Tibial nerve (tissue), 4 donors: ENCODE data around the gene METTL25B. TPM values are rescaled to one million over a fixed set of nuclear protein-coding genes. Genes with fewer than 3 reads are reported as not detected.

Experiments
- DNase-seq, 2 donors: peaks; one replicate each; pipeline ENCODE4 v3.0.0-alpha.2; 2019; ENCODE audit warnings: low spot score in 2 of 2
- H3K27ac ChIP-seq, 4 donors: fragments of 200-600 bp; sonication (generic) in 3 of 4; one replicate each; pipeline ENCODE4 v1.5.1; 2017 to 2019; ENCODE audit warnings: mild to moderate bottlenecking in 1 of 4
- H3K27me3 ChIP-seq, 2 donors: fragments of 200-600 bp; sonication (generic) in 1 of 2; one replicate each; pipeline versions ENCODE4 v1.5.1 to v1.6.0; 2017 to 2019
- H3K36me3 ChIP-seq, 3 donors: fragments of 200-600 bp; sonication (generic); one replicate each; pipeline ENCODE4 v1.5.1; 2018 to 2019
- H3K4me1 ChIP-seq, 4 donors: fragments of 200-600 bp; sonication (generic) in 3 of 4; one replicate each; pipeline ENCODE4 v1.5.1; 2017 to 2019
- H3K4me3 ChIP-seq, 4 donors: fragments of 200-600 bp; sonication (generic) in 3 of 4; one replicate each; pipeline ENCODE4 v1.5.1; 2017 to 2019; ENCODE audit warnings: mild to moderate bottlenecking in 1 of 4, moderate library complexity in 1 of 4
- H3K9me3 ChIP-seq, 4 donors: fragments of 200-600 bp; sonication (generic) in 3 of 4; one replicate each; pipeline ENCODE4 v1.5.1; 2017 to 2019
- CTCF ChIP-seq, 5 experiments: fragments of 200-600 bp in 3 of 5; fragments of 450-650 bp in 2 of 5; sonication (generic) in 3 of 5; IDR thresholded peaks; one replicate each; pipeline ENCODE4 v1.5.1; 2016 to 2019; ENCODE audit warnings: antibody characterized with exemption in 5 of 5, mild to moderate bottlenecking in 3 of 5, moderate library complexity in 2 of 5
- EP300 ChIP-seq, 2 donors: sonication (generic); formaldehyde crosslinking; IDR thresholded peaks; one replicate each; pipeline ENCODE4 v1.6.1; 2017; ENCODE audit warnings: antibody characterized with exemption in 2 of 2, mild to moderate bottlenecking in 1 of 2
- POLR2A ChIP-seq, 2 donors: fragments of 450-650 bp; IDR thresholded peaks; one replicate each; pipeline ENCODE4 v1.6.1; 2017; ENCODE audit warnings: antibody characterized with exemption in 2 of 2, mild to moderate bottlenecking in 2 of 2, moderate library complexity in 2 of 2
- WGBS, 2 donors: methylation state at CpG; one replicate each; pipeline ENCODE4 v1.1.5; 2018; 5-methylcytosine and 5-hydroxymethylcytosine counted together
- total RNA-seq, 4 donors: library from RNA; depleted of rRNA; stranded (reverse); fragments of >200 nt; gene quantifications; one replicate each; pipeline ENCODE4 v1.1.0, GENCODE V29; 2016

METTL25B gene
- total RNA-seq, 4 donors from 2014 or later: 36.5 to 50.1 (median 46.0) TPM

- Histone ChIP-seq H3K36me3 (peaks cover 0 to 36% (median 15%) of the 10 kb centered on the region in 3 donors), H3K27ac (peak overlapping the region; percentile 95 to 100 (median 98)), H3K4me1 (peaks cover 0 to 77% (median 54%) of the 10 kb centered on the region in 4 donors), H3K27me3 (no peaks in the 10 kb centered on the region), H3K9me3 (no peaks in the 10 kb centered on the region), H3K4me3 (peak overlapping the region in 2 of 4 donors; percentile 59 to 99)
- 67 to 72% methylated on average over 3 of the region's 3 CpGs for WGBS, 2 donors
- TF ChIP-seq EP300 (IDR thresholded peaks at IDR 0.05): no peak
- no peak for DNase-seq
Observed at GRCh38 chr1:156745881-156746280, 17.6 kb downstream of the METTL25B start.

GRCh38 chr1:156746406-156746727 lies 18.1 kb downstream of the METTL25B start:
- 38 to 42% methylated on average over 9 of the region's 9 CpGs for WGBS, 2 donors
- H3K27me3 ChIP-seq: no peaks in the 10 kb centered on the region
- no peak for DNase-seq
- H3K27ac ChIP-seq: peak overlapping the region; percentile 95 to 100 (median 98)
- H3K4me1 ChIP-seq: peaks cover 0 to 76% (median 52%) of the 10 kb centered on the region in 4 donors
- H3K9me3 ChIP-seq: no peaks in the 10 kb centered on the region
- H3K4me3 ChIP-seq: peak overlapping the region; percentile 59 to 99 (median 78)
- peaks cover 0 to 36% (median 15%) of the 10 kb centered on the region in 3 donors for H3K36me3 ChIP-seq
- TF ChIP-seq POLR2A (IDR thresholded peaks at IDR 0.05) (no peak), EP300 (IDR thresholded peaks at IDR 0.05) (no peak), CTCF (IDR thresholded peaks at IDR 0.05) (no peak)

- no peaks in the 10 kb centered on the region for H3K27me3 ChIP-seq
- H3K27ac ChIP-seq: peak overlapping the region; percentile 95 to 100 (median 98)
- peak; percentile 96 for DNase-seq
- H3K9me3 ChIP-seq: no peaks in the 10 kb centered on the region
- peak overlapping the region; percentile 67 to 99 (median 92) for H3K4me3 ChIP-seq
- WGBS, 2 donors: 0 to 1% methylated on average over 11 to 26 of the region's 29 CpGs
- H3K4me1 ChIP-seq: peaks cover 0 to 70% (median 47%) of the 10 kb centered on the region in 4 donors
- peak; percentile 68 to 89 for TF ChIP-seq EP300 (IDR thresholded peaks at IDR 0.05)
- TF ChIP-seq POLR2A (IDR thresholded peaks at IDR 0.05): peak; percentile 42 to 73
- TF ChIP-seq CTCF (IDR thresholded peaks at IDR 0.05): peak in 1 of 5 experiments; percentile 9
- H3K36me3 ChIP-seq: peaks cover 0 to 34% (median 15%) of the 10 kb centered on the region in 3 donors
Observed at GRCh38 chr1:156746728-156747631, 18.7 kb downstream of the METTL25B start.

GRCh38 chr1:156747742-156748669 lies 19.7 kb downstream of the METTL25B start:
- Histone ChIP-seq H3K36me3 (peaks cover 0 to 24% (median 12%) of the 10 kb centered on the region in 3 donors), H3K4me3 (peak overlapping the region; percentile 67 to 99 (median 92)), H3K9me3 (no peaks in the 10 kb centered on the region), H3K27me3 (no peaks in the 10 kb centered on the region), H3K27ac (peak overlapping the region; percentile 95 to 100 (median 98)), H3K4me1 (peaks cover 0 to 73% (median 52%) of the 10 kb centered on the region in 4 donors)
- TF ChIP-seq EP300 (IDR thresholded peaks at IDR 0.05) (no peak), CTCF (IDR thresholded peaks at IDR 0.05) (no peak), POLR2A (IDR thresholded peaks at IDR 0.05) (no peak)
- DNase-seq: no peak
- WGBS, 2 donors: 2 to 4% methylated on average over 8 of the region's 8 CpGs

GRCh38 chr1:156748670-156749418 lies 20.6 kb downstream of the METTL25B start:
- TF ChIP-seq CTCF (IDR thresholded peaks at IDR 0.05) (peak in 1 of 5 experiments; percentile 14), POLR2A (IDR thresholded peaks at IDR 0.05) (peak in 1 of 2 donors; percentile 51), EP300 (IDR thresholded peaks at IDR 0.05) (peak; percentile 9 to 71)
- DNase-seq: peak; percentile 42 to 55
- H3K4me1 ChIP-seq: peaks cover 0 to 76% (median 55%) of the 10 kb centered on the region in 4 donors

More at GRCh38 chr1:156748670-156749418, 20.6 kb downstream of the METTL25B start:
- H3K27ac ChIP-seq: peak overlapping the region; percentile 95 to 100 (median 98)
- H3K4me3 ChIP-seq: peak overlapping the region; percentile 67 to 99 (median 92)
- H3K27me3 ChIP-seq: no peaks in the 10 kb centered on the region
- peaks cover 0 to 16% (median 6%) of the 10 kb centered on the region in 3 donors for H3K36me3 ChIP-seq
- no peaks in the 10 kb centered on the region for H3K9me3 ChIP-seq
- 2 to 5% methylated on average over 9 of the region's 9 CpGs for WGBS, 2 donors
